Measurements from ENCODE around the gene PDS5B. TPM values are rescaled to one million over a fixed set of nuclear protein-coding genes. Genes with fewer than 3 reads are reported as not detected.

PDS5B gene
- total RNA-seq, 2 experiments from 2014 or later: 44.1 to 46.6 TPM

DNA sequence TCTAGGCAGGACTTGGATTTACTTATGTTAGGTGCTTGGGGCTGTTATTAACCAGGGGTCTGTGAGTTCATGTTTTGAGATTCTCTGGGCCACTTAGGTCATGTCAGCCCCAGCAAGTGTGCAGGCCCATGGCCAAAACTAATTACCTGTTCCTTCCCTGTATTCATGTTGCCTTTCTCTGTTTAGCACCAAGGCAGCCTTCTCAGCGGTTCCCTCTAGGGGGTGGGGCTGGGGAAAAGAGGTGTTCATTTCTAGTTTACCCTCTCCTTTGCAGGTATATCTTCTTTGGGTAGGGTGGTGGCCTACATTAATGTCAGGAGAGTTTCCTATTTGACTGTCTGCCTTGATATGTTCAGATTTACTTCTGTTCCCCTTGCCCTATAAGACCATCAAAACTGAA, 61.7 kb downstream of the PDS5B start:
- intact Hi-C loops (cut with micrococcal nuclease): no loop called here
- no peaks in the 10 kb centered on the region for H3K27me3 Mint-ChIP-seq
- H3K4me3 Mint-ChIP-seq: no peak overlapping the region
- ChIA-PET CTCF (interaction anchor here (1.3 to 1.5 kb wide), 4 partner anchors 8 to 66 kb away, joined by 3 to 12 read pairs (median 4); no protein-coding TSS in a partner anchor), POLR2A (no interaction called here)
- H3K9me3 Mint-ChIP-seq: no peaks in the 10 kb centered on the region
- DNase-seq: peak; percentile 13
- peaks cover 63% of the 10 kb centered on the region for H3K4me1 Mint-ChIP-seq (ENCODE audit: low read depth)
- TF ChIP-seq, protein P1, sequence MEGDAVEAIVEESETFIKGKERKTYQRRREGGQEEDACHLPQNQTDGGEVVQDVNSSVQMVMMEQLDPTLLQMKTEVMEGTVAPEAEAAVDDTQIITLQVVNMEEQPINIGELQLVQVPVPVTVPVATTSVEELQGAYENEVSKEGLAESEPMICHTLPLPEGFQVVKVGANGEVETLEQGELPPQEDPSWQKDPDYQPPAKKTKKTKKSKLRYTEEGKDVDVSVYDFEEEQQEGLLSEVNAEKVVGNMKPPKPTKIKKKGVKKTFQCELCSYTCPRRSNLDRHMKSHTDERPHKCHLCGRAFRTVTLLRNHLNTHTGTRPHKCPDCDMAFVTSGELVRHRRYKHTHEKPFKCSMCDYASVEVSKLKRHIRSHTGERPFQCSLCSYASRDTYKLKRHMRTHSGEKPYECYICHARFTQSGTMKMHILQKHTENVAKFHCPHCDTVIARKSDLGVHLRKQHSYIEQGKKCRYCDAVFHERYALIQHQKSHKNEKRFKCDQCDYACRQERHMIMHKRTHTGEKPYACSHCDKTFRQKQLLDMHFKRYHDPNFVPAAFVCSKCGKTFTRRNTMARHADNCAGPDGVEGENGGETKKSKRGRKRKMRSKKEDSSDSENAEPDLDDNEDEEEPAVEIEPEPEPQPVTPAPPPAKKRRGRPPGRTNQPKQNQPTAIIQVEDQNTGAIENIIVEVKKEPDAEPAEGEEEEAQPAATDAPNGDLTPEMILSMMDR (IDR thresholded peaks at IDR 0.05): no peak
- no peak for ATAC-seq
- H3K36me3 Mint-ChIP-seq (ENCODE audit: low read depth): peaks cover 1% of the 10 kb centered on the region
- peak overlapping the region; percentile 32 for H3K27ac Mint-ChIP-seq

DNA sequence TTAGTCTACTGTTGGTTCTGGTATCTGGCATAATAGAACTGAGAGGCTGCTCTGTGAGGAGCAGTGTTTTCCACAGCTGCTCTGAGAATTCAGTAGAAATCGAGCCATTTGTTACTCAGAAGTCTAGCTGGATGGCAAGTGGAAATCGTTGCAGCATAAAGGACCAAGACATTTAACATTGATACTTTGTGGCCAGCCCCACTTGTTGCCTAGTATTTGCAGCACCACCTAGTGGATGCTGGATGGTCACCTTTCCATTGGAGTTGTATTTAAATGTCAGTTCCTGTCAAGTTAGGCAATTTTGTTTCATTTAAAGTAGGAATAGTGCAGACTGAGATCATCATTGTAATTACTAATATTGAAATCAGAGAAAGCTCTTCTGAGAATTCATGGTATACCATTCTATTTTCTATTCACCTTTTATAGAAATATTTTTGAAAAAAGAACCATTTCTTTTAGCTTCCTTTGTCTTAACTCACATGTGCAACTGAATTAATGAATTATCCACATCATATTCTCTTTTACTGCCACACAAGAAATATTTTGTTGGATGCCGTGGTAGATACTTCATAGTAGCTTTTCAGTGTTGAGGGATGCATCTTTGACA, 64.6 kb downstream of the PDS5B start:
- ChIA-PET POLR2A (interaction anchor here (0.9 to 1.4 kb wide), 3 partner anchors 63 to 366 kb away, joined by 3 to 5 read pairs (median 4); no protein-coding TSS in a partner anchor), CTCF (interaction anchor here (0.7 to 4.5 kb wide), 37 partner anchors 9 to 404 kb away, joined by 3 to 67 read pairs (median 4); partner anchors contain the start of gene PDS5B)
- Mint-ChIP-seq H3K9me3 (peaks cover 10% of the 10 kb centered on the region), H3K27ac (peak overlapping the region; percentile 64), H3K4me3 (no peak overlapping the region), H3K36me3 (ENCODE audit: low read depth) (peaks cover 22% of the 10 kb centered on the region), H3K4me1 (ENCODE audit: low read depth) (peaks cover 44% of the 10 kb centered on the region), H3K27me3 (no peaks in the 10 kb centered on the region)
- TF ChIP-seq, protein P1 (IDR thresholded peaks at IDR 0.05): peak; percentile 82
- ATAC-seq: peak; percentile 90
- peak; percentile 82 for DNase-seq
- intact Hi-C loops (cut with micrococcal nuclease): loop anchor here (1.0 kb wide), 1 partner anchor 65 kb away; the partner anchor contains the start of gene PDS5B

DNA sequence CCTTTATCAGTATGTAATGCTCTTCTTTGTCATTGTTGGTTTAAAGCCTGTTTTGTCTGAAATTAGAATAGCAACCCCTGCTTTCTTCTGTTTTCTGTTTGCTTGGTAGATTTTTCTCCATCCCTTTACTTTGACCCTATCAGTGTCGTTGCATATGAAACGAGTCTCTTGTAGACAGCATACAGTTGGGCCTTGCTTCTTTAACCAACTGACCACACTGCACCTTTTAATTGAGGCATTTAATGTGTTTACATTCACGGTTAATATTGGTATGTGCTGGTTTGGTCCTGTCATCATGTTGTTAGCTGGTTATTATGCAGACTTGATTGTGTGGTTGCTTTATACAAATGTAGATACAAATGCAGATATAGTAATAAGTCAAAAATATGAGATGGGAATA, 71.1 kb downstream of the PDS5B start:
- Mint-ChIP-seq H3K4me1 (ENCODE audit: low read depth) (peaks cover 15% of the 10 kb centered on the region), H3K27me3 (no peaks in the 10 kb centered on the region), H3K36me3 (ENCODE audit: low read depth) (peaks cover 37% of the 10 kb centered on the region), H3K9me3 (peaks cover 12% of the 10 kb centered on the region), H3K27ac (no peak overlapping the region), H3K4me3 (no peak overlapping the region)
- TF ChIP-seq, protein P1 (IDR thresholded peaks at IDR 0.05): no peak
- intact Hi-C loops (cut with micrococcal nuclease): no loop called here
- no peak for ATAC-seq
- no peak for DNase-seq
- ChIA-PET POLR2A (no interaction called here), CTCF (interaction anchor here (1.0 to 3.7 kb wide), 3 partner anchors 12 to 248 kb away, joined by 3 to 25 read pairs (median 3); no protein-coding TSS in a partner anchor)

DNA sequence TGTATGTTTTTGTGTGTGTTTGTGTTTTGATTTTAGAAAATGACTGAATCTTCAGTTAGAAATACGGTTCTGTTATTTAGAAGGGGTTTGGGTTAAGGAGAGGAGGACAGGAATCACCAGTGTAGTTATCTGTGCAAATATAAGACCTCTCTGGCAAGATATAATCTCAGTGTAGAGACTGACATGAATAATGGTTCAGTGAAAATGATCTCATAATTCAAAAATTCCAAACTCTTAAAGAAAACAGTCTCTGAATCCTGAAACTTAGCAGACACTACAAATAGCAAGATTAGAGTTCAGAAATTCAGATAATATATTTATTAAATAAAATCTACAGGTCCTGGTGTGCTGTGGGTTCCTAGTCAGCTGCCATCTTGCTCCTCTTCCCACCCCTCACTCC, 73.5 kb downstream of the PDS5B start:
- H3K4me3 Mint-ChIP-seq: no peak overlapping the region
- CTCF ChIA-PET: interaction anchor here (0.6 to 3.7 kb wide), 4 partner anchors 9 to 74 kb away, joined by 3 to 25 read pairs (median 4); no protein-coding TSS in a partner anchor
- H3K4me1 Mint-ChIP-seq (ENCODE audit: low read depth): peaks cover 15% of the 10 kb centered on the region
- peaks cover 9% of the 10 kb centered on the region for H3K9me3 Mint-ChIP-seq
- no peak for ATAC-seq
- TF ChIP-seq, protein P1 (IDR thresholded peaks at IDR 0.05): no peak
- DNase-seq: no peak
- no peak overlapping the region for H3K27ac Mint-ChIP-seq
- no peaks in the 10 kb centered on the region for H3K27me3 Mint-ChIP-seq
- H3K36me3 Mint-ChIP-seq (ENCODE audit: low read depth): peaks cover 27% of the 10 kb centered on the region
- POLR2A ChIA-PET: no interaction called here
- intact Hi-C loops (cut with micrococcal nuclease): no loop called here

DNA sequence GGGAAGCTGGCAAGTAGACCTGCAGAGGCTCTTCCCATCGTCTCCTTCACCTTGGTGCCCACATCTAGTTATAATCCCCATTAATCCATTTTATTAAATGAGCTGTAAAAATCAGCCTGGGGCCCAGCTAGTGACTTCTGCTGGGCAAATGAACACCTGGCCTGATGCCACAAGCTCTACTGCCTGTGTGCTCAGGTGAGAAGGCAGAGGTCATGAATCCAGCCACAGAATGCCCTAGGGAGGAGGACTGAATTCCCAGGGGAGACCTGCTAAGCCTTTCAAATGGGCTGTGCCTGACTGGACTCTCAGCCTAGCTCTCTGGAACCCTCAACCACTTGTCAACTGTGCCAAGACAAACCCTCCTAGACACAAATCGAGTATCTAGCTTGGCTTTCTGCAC, 74.0 kb downstream of the PDS5B start:
- ChIA-PET CTCF (interaction anchor here (0.6 to 3.7 kb wide), 6 partner anchors 9 to 79 kb away, joined by 3 to 25 read pairs (median 5); no protein-coding TSS in a partner anchor), POLR2A (interaction anchor here (0.6 kb wide), 1 partner anchor 148 kb away, joined by 3 read pairs; no protein-coding TSS in a partner anchor)
- intact Hi-C loops (cut with micrococcal nuclease): no loop called here
- Mint-ChIP-seq H3K4me3 (no peak overlapping the region), H3K27me3 (no peaks in the 10 kb centered on the region), H3K9me3 (peaks cover 6% of the 10 kb centered on the region), H3K36me3 (ENCODE audit: low read depth) (peaks cover 25% of the 10 kb centered on the region), H3K4me1 (ENCODE audit: low read depth) (peaks cover 15% of the 10 kb centered on the region), H3K27ac (no peak overlapping the region)
- no peak for ATAC-seq
- no peak for DNase-seq
- TF ChIP-seq, protein P1 (IDR thresholded peaks at IDR 0.05): no peak

Measured in activated CD8-positive, alpha-beta T cell treated with anti-CD3 and anti-CD28 coated beads for 36 hours (primary cell).